Measurements from ENCODE around the gene KCTD16. TPM values are rescaled to one million over a fixed set of nuclear protein-coding genes. Genes with fewer than 3 reads are reported as not detected.
A peak's percentile ranks its signal among the peaks of the same experiment; 100 is the strongest.

Gene KCTD16
- total and polyA plus RNA-seq, 2 experiments from 2014 or later = 0.45 to 3.4 TPM

DNA sequence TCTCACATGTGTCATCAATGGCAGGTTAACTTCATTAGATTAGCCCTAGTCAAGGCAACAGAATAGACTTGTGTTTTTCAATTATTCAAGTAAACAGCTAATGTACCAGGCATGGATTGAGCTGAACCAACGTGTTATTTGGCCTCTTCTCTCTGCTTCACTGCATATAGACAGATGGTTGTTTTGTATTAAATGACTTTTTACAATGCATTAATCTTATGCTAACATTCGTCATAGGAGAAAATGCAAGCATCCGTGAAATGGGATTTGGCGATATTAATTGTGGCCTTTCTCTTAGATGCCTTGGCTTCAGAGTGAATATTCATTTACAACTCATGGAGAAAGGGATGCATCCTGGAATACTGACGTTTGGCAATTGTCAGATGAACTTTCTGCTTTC, 208.0 kb downstream of the KCTD16 start:
- Histone ChIP-seq H3K4me3 (no peak overlapping the region), H3K27me3 (no peaks in the 10 kb centered on the region), H3K9me3 (ENCODE audit: low read depth) (no peaks in the 10 kb centered on the region), H3K79me2 (no peaks in the 10 kb centered on the region), H3K4me1 (ENCODE audit: insufficient read depth) (no peaks in the 10 kb centered on the region), H3K36me3 (replicated peaks; ENCODE audit: insufficient read depth, low read depth) (no peaks in the 10 kb centered on the region), H3K4me2 (no peak overlapping the region), H3K27ac (no peak overlapping the region), H2AFZ (no peak overlapping the region), H3K9me2 (replicated peaks; ENCODE audit: insufficient read depth) (no peaks in the 10 kb centered on the region), H4K20me1 (ENCODE audit: insufficient read depth, poor library complexity, severe bottlenecking) (no peaks in the 10 kb centered on the region)
- no peak for DNase-seq (ENCODE audit: low spot score)
- 93% methylated on average over 5 of the region's 5 CpGs for WGBS (ENCODE audit: low lambda C conversion rate, missing lambda C conversion rate)
- TF ChIP-seq EZH2phosphoT487 (IDR thresholded peaks at IDR 0.05; ENCODE audit: low read depth, severe bottlenecking, unreplicated experiment) (no peak), EZH2 (IDR thresholded peaks at IDR 0.05; ENCODE audit: borderline replicate concordance) (no peak)
- TF ChIP-seq, protein P1, sequence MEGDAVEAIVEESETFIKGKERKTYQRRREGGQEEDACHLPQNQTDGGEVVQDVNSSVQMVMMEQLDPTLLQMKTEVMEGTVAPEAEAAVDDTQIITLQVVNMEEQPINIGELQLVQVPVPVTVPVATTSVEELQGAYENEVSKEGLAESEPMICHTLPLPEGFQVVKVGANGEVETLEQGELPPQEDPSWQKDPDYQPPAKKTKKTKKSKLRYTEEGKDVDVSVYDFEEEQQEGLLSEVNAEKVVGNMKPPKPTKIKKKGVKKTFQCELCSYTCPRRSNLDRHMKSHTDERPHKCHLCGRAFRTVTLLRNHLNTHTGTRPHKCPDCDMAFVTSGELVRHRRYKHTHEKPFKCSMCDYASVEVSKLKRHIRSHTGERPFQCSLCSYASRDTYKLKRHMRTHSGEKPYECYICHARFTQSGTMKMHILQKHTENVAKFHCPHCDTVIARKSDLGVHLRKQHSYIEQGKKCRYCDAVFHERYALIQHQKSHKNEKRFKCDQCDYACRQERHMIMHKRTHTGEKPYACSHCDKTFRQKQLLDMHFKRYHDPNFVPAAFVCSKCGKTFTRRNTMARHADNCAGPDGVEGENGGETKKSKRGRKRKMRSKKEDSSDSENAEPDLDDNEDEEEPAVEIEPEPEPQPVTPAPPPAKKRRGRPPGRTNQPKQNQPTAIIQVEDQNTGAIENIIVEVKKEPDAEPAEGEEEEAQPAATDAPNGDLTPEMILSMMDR (IDR thresholded peaks at IDR 0.05; ENCODE audit: poor library complexity) = no peak

DNA sequence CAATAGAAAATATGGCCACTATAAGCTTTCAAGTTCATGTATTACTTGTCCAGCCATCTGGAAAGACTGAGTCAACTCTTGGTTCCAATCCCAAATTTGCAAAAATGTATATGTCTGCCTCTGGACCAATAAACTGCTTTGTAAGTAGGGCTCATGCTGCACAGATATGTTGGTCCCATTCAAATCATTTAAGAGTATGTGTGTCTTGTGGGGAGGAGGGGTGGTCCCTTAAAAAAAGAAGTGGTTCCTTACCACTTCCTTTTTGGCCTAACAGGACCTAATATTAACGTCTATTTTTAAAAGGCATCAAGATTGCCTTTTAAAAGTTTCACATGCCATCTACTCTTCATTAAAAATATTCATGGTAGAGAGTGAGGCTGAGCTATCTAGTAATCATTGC, 214.9 kb downstream of the KCTD16 start:
- no peaks in the 10 kb centered on the region for H3K79me2 ChIP-seq
- no peaks in the 10 kb centered on the region for H3K9me3 ChIP-seq (ENCODE audit: low read depth)
- no peaks in the 10 kb centered on the region for H3K4me1 ChIP-seq (ENCODE audit: insufficient read depth)
- 90% methylated on average over 1 of the region's 1 CpG for WGBS (ENCODE audit: low lambda C conversion rate, missing lambda C conversion rate)
- no peaks in the 10 kb centered on the region for H4K20me1 ChIP-seq (ENCODE audit: insufficient read depth, poor library complexity, severe bottlenecking)
- H3K36me3 ChIP-seq (replicated peaks; ENCODE audit: insufficient read depth, low read depth) = no peaks in the 10 kb centered on the region
- no peaks in the 10 kb centered on the region for H3K27me3 ChIP-seq
- TF ChIP-seq, protein P1 (IDR thresholded peaks at IDR 0.05; ENCODE audit: poor library complexity) = no peak
- TF ChIP-seq EZH2 (IDR thresholded peaks at IDR 0.05; ENCODE audit: borderline replicate concordance) (no peak), EZH2phosphoT487 (IDR thresholded peaks at IDR 0.05; ENCODE audit: low read depth, severe bottlenecking, unreplicated experiment) (no peak)
- no peak overlapping the region for H3K4me3 ChIP-seq
- no peaks in the 10 kb centered on the region for H3K9me2 ChIP-seq (replicated peaks; ENCODE audit: insufficient read depth)
- no peak for DNase-seq (ENCODE audit: low spot score)
- H3K27ac ChIP-seq = no peak overlapping the region
- no peak overlapping the region for H2AFZ ChIP-seq
- H3K4me2 ChIP-seq = no peak overlapping the region

DNA sequence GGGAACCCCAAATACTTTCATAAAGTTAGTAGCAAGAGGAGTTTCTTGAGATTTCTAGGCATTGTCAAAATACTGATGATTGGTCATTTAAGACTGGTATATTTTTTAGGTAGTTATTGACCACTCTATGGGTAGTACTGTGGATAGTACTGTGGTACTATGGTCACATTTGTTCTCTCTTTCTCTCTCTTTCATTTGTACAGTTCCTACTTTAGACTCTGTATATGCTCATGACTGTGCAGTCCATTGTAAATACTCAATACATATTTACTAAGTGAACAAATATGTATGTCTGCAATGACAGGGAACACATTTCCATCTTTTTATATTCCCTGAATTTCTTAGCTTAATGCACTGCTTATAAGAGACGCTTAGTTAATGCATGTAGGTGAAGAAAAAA, 215.6 kb downstream of the KCTD16 start:
- Histone ChIP-seq H3K9me3 (ENCODE audit: low read depth) (no peaks in the 10 kb centered on the region), H3K4me2 (no peak overlapping the region), H4K20me1 (ENCODE audit: insufficient read depth, poor library complexity, severe bottlenecking) (no peaks in the 10 kb centered on the region), H3K79me2 (no peaks in the 10 kb centered on the region), H3K4me3 (no peak overlapping the region), H3K9me2 (replicated peaks; ENCODE audit: insufficient read depth) (no peaks in the 10 kb centered on the region), H3K27ac (no peak overlapping the region), H3K4me1 (ENCODE audit: insufficient read depth) (no peaks in the 10 kb centered on the region), H2AFZ (no peak overlapping the region), H3K27me3 (no peaks in the 10 kb centered on the region), H3K36me3 (replicated peaks; ENCODE audit: insufficient read depth, low read depth) (no peaks in the 10 kb centered on the region)
- DNase-seq (ENCODE audit: low spot score) = no peak
- WGBS (ENCODE audit: low lambda C conversion rate, missing lambda C conversion rate) = 67% methylated on average over 1 of the region's 1 CpG
- TF ChIP-seq EZH2phosphoT487 (IDR thresholded peaks at IDR 0.05; ENCODE audit: low read depth, severe bottlenecking, unreplicated experiment) = no peak
- TF ChIP-seq EZH2 (IDR thresholded peaks at IDR 0.05; ENCODE audit: borderline replicate concordance) = no peak
- TF ChIP-seq, protein P1 (IDR thresholded peaks at IDR 0.05; ENCODE audit: poor library complexity) = no peak

DNA sequence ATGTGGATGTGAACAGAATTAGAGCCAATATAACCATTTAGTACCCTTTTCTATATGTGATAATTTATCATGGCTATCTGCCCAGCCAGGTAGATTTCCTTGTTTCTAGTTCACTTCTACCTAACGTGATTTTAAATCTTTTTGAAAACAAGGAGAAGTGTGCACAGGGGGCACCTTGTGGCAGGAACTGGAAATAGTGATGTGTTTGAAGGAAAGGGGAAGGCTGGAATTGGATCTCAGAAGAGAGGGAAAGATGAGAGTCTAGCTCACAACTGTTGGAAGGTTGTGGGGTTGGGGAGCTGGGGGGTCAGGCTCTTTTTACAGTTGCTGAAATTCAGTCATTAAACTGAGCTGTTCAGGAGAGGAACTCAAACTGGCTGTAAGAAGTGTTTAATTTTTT, 219.5 kb downstream of the KCTD16 start:
- Histone ChIP-seq H3K4me3 (no peak overlapping the region), H3K9me3 (ENCODE audit: low read depth) (no peaks in the 10 kb centered on the region), H3K9me2 (replicated peaks; ENCODE audit: insufficient read depth) (no peaks in the 10 kb centered on the region), H2AFZ (no peak overlapping the region), H3K4me2 (no peak overlapping the region), H3K4me1 (ENCODE audit: insufficient read depth) (no peaks in the 10 kb centered on the region), H4K20me1 (ENCODE audit: insufficient read depth, poor library complexity, severe bottlenecking) (no peaks in the 10 kb centered on the region), H3K79me2 (no peaks in the 10 kb centered on the region), H3K27ac (no peak overlapping the region), H3K27me3 (no peaks in the 10 kb centered on the region), H3K36me3 (replicated peaks; ENCODE audit: insufficient read depth, low read depth) (no peaks in the 10 kb centered on the region)
- DNase-seq (ENCODE audit: low spot score) = peak; percentile 37
- TF ChIP-seq EZH2phosphoT487 (IDR thresholded peaks at IDR 0.05; ENCODE audit: low read depth, severe bottlenecking, unreplicated experiment) = no peak
- TF ChIP-seq, protein P1 (IDR thresholded peaks at IDR 0.05; ENCODE audit: poor library complexity) = peak; percentile 46
- TF ChIP-seq EZH2 (IDR thresholded peaks at IDR 0.05; ENCODE audit: borderline replicate concordance) = no peak
- whole genome bisulfite sequencing (ENCODE audit: low lambda C conversion rate, missing lambda C conversion rate) = 21% methylated on average over 1 of the region's 1 CpG
